GM19351 (cell line): ENCODE results near the gene SPINK8.
"Not testable (repeated sequence)": the region's sequence is repeated elsewhere in the genome, so short reads cannot be mapped to it uniquely, and the experiment has no call there.

Source experiments
- ATAC-seq: cut with Tn5 transposase; IDR thresholded peaks from one replicate; pipeline ENCODE4 v1.9.1; 2021; ENCODE audit warnings: mild to moderate bottlenecking, moderate library complexity; ENCODE audit not compliant: unreplicated experiment

Gene SPINK8

DNA sequence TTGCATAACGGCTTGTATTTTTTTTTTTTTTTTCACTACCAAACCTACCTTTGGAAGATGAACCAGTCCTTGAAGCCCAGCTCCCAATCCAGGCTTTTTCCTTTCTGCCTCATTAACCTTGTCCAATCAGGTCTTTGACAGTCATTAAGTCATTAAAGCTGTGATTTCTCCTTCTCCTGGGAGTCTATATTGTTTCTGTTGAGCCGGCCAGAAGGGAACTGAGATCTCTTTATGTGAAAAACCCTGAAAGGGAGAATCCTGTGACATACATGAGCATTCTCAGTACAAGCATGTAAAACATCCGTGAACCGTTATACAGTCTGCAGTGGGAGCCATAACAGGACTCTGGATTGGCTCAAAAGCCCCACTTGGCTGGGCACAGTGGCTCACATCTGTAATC lies 52.6 kb downstream of the SPINK8 start:
- no peak for ATAC-seq

- no peak for ATAC-seq
These were observed 54.4 kb downstream of the SPINK8 start for GRCh38 chr3:48278884-48279559.

DNA sequence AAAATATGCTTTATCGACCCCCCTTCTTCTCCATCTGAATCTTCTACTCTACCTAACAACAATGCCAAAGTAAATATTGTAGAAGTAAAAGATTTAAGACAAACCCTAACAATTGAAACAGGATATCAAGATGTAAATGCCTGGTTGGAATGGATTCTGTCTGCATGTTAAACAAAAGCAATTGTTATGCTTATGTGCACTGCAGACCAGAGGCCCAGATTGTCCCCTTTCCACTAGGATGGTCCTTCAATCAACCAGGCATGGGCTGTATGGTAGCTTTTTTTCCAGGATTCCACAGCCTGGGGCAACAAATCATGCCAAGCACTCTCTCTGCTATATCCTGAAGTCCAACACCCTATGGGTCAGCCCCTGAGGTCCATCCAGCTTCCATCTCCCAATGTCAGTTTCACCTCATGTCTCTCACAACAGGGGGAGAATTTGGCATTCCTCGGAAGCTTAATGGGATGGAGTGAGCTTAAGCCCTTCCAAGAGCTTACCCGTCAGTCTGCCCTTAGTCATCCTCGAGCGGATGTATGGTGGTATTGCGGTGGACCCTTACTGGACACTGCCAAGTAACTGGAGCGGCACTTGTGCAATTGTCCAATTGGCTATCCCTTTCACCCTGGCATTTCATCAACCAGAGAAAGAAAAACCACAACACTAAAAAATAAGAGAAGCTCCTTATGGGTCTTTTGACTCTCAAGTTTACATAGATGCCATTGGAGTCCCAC lies 56.4 kb downstream of the SPINK8 start:
- no peak for ATAC-seq

DNA sequence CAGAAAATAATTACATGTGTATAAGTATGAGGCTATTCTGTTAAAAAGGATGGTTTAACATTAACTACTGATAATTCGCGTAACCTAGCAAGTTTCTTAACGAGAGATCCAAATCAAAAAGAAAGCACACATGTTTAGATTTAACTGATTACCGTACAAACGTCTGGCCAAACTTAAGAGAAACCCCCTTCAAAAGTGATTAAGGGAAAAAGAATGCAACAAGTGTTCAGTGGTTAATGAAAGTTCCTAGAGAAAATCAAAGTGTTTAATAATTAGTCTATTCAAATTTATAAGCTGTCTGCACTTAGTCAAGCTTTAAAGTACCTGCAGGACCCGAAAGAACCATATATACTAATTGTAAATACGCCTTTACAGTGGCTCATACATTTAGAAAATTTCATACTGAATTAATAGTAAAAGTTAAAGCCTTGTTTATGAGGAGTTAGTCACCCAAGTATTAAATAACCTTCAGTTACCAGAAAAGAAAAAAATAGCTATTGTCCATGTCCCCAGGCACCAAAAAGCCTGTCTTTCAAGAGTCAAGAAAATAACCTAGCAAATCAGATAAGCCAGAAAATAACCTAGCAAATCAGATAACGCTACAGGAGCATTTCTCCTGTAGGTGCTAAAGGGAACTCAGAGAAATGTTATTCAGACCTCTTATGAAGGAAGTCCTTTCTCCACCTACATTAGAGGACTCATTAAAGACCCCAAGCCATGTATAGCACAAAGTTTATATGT lies 58.0 kb downstream of the SPINK8 start:
- no peak for ATAC-seq

DNA sequence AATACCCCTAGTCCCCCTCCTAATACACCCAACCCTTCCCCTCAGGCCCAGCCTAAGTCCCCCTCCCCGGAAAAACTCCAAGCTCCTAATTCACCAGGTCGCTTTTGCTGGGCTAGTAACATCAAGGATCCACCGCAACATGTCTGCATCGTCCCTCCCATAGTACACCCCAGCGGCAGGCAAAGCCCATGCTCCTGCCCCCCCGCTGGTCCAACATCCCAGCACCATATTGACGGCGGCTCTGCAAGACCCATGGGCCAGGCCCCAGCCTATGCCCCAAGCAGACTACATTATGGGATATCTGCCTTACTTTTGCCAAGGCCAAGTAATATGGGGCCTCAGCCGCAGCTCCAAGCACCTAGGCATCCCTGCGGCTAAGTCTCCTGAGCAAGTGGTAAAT lies 59.0 kb downstream of the SPINK8 start:
- no peak for ATAC-seq

DNA sequence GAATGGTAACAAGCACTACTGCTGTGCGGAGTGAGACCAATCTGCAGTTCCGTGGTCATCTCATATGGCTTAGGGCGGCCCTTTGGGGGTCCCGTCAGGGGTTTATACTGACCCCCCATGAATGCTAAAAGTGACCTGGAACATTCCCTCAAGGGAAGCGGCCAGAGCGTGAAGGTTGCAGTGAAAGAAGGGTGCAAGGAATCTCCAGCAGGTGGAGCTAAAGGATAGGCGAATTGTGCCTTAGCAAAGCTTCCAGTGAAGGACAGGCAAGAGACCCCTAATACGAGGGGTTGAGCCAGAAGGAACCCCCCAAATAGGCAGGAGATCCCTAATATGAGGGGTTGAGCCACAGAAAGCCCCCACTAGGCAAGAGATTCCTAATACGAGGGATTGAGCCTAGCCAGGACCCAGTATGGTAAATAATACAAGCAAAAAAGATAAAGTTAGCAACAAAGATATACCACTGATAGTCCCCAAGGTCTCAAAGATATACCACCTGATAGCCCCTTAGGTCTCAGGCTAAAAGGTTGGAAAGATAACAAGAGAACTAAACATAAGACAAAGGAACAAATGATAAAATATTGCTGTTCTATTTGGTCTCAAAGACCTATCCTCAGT lies 59.8 kb downstream of the SPINK8 start:
- ATAC-seq = no peak

DNA sequence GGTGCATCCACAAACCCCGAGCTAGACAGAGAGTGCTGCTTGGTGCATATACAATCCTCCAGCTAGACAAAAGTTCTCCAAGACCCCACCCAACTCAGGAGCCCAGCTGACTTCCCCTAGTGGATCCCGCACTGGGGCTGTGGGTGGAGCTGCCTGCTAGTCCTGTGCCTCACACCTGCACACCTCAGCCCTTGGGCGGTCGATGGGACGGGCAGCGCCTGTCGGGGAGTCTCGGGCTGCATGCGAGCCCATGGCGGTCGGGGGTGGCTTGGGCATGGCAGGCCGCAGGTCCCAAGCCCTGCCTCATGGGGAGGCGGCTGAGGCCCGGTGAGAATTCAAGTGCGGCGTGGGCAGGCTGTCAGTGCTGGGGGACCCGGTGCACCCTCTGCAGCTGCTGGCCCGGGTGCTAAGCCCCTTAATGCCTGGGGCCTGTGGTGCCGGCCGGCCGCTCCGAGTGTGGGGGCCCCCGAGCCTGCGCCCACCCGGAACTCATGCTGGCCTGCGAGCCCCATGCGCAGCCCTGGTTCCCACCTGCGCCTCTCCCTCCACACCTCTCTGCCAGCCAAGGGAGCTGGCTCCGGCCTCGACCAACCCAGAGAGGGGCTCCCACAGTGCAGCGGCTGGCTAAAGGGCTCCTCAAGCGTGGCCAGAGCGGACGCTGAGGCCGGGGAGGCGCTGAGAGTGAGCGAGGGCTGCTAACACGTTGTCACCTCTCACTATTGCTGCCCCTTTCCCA lies 61.5 kb downstream of the SPINK8 start:
- ATAC-seq = no peak

- ATAC-seq = not testable (repeated sequence)
These were observed 62.2 kb downstream of the SPINK8 start for GRCh38 chr3:48271223-48271622.

- no peak for ATAC-seq
These were observed 63.2 kb downstream of the SPINK8 start for GRCh38 chr3:48270306-48270705.

- ATAC-seq = no peak
These were observed 63.9 kb downstream of the SPINK8 start for GRCh38 chr3:48269592-48269991.

DNA sequence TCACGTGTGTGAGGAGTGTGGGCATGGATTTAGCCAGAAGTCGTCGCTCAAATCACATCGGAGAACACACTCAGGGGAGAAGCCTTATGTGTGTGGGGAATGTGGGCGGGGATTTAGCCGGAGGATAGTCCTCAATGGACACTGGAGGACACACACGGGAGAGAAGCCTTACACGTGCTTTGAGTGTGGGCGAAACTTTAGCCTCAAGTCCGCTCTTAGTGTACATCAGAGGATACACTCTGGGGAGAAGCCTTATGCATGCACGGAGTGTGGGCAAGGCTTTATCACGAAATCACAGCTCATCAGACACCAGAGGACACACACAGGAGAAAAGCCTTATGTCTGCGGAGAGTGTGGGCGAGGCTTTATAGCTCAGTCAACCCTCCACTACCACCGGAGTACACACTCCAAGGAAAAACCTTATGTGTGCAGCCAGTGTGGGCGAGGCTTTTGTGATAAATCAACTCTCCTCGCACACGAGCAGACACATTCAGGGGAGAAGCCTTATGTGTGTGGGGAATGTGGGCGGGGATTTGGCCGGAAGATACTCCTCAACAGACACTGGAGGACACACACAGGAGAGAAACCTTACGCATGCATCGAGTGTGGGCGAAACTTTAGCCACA lies 64.4 kb downstream of the SPINK8 start:
- no peak for ATAC-seq

DNA sequence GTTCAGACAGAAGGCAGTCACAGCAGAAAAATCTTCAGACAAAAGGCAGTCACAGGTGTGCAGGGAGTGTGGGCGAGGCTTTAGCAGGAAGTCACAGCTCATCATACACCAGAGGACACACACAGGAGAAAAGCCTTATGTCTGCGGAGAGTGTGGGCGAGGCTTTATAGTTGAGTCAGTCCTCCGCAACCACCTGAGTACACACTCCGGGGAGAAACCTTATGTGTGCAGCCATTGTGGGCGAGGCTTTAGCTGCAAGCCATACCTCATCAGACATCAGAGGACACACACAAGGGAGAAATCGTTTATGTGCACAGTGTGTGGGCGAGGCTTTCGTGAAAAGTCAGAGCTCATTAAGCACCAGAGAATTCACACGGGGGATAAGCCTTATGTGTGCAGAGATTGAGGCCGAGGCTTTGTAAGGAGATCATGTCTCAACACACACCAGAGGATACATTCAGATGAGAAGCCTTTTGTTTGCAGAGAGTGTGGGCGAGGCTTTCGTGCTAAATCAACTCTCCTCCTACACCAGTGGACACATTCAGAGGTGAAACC lies 65.0 kb downstream of the SPINK8 start:
- no peak for ATAC-seq

GRCh38 chr3:48267782-48268181 lies 65.7 kb downstream of the SPINK8 start:
- no peak for ATAC-seq

DNA sequence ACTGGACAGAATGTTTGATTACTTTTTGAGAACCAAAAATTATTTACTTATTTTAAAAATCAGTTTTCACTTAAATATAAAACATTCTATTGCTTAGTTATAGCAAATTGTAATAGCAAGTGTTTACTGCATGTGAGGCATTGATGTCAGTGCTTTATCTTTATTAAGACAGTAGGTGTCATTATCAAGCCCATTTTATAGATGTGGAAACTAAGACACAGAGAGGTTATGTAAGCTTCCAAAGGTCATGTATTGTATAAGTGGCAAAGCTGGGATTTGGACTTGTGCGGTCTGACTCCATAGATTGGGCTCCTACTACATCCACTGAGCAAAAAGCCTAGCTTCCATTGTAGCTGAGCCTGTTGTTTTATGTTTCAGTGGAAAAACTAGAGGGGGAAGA lies 74.9 kb downstream of the SPINK8 start:
- ATAC-seq = no peak
